Measurements from ENCODE around the gene WFIKKN2. TPM values are rescaled to one million over a fixed set of nuclear protein-coding genes. Genes with fewer than 3 reads are reported as not detected.
A peak's percentile ranks its signal among the peaks of the same experiment; 100 is the strongest.

Gene WFIKKN2
- total and polyA plus RNA-seq, 2 experiments from 2014 or later, result not detected

- H4K20me1 ChIP-seq (replicated peaks; ENCODE audit: insufficient read depth), result no peaks in the 10 kb centered on the region
- H3K4me2 ChIP-seq, result no peak overlapping the region
- Mint-ChIP-seq H3K4me1 (peaks cover 27% of the 10 kb centered on the region), H3K36me3 (ENCODE audit: low read depth) (no peaks in the 10 kb centered on the region), H3K27ac (no peak overlapping the region), H3K4me3 (no peak overlapping the region; the same call in 2 of the 3 replicates), H3K9me3 (no peaks in the 10 kb centered on the region), H3K27me3 (ENCODE audit: insufficient read depth, low read depth, poor library complexity) (no peaks in the 10 kb centered on the region)
- no peaks in the 10 kb centered on the region for H3K4me1 ChIP-seq (ENCODE audit: insufficient read depth)
- no peaks in the 10 kb centered on the region for H3K27me3 ChIP-seq (ENCODE audit: insufficient read depth)
- 0 out of 2 replicates have a peak overlapping the region, but pooled peaks have one; percentile 38 for H2AFZ ChIP-seq
- no peaks in the 10 kb centered on the region for H3K36me3 ChIP-seq (ENCODE audit: insufficient read depth)
- DNase-seq (ENCODE audit: low spot score), result no peak
- no peak overlapping the region for H3K4me3 ChIP-seq
- H3F3A ChIP-seq (replicated peaks; ENCODE audit: low read depth), result no peaks in the 10 kb centered on the region
- H3K9me2 ChIP-seq (ENCODE audit: insufficient read depth), result no peaks in the 10 kb centered on the region
- peak; percentile 44 for ATAC-seq
- no peak overlapping the region for H3K27ac ChIP-seq (ENCODE audit: low read depth)
- no peaks in the 10 kb centered on the region for H3K79me2 ChIP-seq (replicated peaks; ENCODE audit: insufficient read depth)
- TF ChIP-seq, protein P1, sequence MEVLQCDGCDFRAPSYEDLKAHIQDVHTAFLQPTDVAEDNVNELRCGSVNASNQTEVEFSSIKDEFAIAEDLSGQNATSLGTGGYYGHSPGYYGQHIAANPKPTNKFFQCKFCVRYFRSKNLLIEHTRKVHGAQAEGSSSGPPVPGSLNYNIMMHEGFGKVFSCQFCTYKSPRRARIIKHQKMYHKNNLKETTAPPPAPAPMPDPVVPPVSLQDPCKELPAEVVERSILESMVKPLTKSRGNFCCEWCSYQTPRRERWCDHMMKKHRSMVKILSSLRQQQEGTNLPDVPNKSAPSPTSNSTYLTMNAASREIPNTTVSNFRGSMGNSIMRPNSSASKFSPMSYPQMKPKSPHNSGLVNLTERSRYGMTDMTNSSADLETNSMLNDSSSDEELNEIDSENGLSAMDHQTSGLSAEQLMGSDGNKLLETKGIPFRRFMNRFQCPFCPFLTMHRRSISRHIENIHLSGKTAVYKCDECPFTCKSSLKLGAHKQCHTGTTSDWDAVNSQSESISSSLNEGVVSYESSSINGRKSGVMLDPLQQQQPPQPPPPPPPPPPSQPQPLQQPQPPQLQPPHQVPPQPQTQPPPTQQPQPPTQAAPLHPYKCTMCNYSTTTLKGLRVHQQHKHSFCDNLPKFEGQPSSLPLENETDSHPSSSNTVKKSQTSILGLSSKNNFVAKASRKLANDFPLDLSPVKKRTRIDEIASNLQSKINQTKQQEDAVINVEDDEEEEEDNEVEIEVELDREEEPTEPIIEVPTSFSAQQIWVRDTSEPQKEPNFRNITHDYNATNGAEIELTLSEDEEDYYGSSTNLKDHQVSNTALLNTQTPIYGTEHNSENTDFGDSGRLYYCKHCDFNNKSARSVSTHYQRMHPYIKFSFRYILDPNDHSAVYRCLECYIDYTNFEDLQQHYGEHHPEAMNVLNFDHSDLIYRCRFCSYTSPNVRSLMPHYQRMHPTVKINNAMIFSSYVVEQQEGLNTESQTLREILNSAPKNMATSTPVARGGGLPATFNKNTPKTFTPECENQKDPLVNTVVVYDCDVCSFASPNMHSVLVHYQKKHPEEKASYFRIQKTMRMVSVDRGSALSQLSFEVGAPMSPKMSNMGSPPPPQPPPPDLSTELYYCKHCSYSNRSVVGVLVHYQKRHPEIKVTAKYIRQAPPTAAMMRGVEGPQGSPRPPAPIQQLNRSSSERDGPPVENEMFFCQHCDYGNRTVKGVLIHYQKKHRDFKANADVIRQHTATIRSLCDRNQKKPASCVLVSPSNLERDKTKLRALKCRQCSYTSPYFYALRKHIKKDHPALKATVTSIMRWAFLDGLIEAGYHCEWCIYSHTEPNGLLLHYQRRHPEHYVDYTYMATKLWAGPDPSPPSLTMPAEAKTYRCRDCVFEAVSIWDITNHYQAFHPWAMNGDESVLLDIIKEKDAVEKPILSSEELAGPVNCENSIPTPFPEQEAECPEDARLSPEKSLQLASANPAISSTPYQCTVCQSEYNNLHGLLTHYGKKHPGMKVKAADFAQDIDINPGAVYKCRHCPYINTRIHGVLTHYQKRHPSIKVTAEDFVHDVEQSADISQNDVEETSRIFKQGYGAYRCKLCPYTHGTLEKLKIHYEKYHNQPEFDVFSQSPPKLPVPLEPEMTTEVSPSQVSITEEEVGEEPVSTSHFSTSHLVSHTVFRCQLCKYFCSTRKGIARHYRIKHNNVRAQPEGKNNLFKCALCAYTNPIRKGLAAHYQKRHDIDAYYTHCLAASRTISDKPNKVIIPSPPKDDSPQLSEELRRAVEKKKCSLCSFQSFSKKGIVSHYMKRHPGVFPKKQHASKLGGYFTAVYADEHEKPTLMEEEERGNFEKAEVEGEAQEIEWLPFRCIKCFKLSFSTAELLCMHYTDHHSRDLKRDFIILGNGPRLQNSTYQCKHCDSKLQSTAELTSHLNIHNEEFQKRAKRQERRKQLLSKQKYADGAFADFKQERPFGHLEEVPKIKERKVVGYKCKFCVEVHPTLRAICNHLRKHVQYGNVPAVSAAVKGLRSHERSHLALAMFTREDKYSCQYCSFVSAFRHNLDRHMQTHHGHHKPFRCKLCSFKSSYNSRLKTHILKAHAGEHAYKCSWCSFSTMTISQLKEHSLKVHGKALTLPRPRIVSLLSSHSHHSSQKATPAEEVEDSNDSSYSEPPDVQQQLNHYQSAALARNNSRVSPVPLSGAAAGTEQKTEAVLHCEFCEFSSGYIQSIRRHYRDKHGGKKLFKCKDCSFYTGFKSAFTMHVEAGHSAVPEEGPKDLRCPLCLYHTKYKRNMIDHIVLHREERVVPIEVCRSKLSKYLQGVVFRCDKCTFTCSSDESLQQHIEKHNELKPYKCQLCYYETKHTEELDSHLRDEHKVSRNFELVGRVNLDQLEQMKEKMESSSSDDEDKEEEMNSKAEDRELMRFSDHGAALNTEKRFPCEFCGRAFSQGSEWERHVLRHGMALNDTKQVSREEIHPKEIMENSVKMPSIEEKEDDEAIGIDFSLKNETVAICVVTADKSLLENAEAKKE (CRISPR knock-in tag; IDR thresholded peaks at IDR 0.05), result no peak
- TF ChIP-seq ZNF114 (CRISPR knock-in tag; IDR thresholded peaks at IDR 0.05) (no peak), POLR2AphosphoS5 (IDR thresholded peaks at IDR 0.05; ENCODE audit: low read depth) (no peak), CREB1 (CRISPR knock-in tag; IDR thresholded peaks at IDR 0.05; ENCODE audit: low read depth) (no peak)
Observed at GRCh38 chr17:50798424-50799288, 36.7 kb upstream of the WFIKKN2 start.

DNA sequence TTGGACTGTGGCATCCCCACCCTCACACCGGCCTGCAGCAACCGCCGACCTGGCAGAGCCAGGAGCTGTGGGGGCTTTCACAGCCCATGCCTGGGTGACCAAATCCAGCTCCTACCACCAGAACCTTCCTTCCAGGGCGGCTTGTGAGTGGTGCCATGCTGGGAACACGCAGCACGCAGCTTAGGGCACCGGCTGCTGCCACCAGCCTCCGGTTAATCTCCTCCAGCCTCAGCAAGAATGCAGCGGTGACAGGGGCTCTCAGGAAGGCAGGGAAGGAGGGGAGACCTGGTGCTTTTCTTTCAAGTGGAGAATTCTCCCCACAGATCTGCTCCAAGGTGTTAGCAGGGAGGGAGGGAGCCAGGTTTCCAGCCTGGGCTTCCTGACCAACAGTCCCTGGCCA lies 35.8 kb upstream of the WFIKKN2 start:
- TF ChIP-seq NANOG (IDR thresholded peaks at IDR 0.05; ENCODE audit: borderline replicate concordance) (no peak), STAT1 (IDR thresholded peaks at IDR 0.05; ENCODE audit: unreplicated experiment) (no peak)
- H3K36me3 Mint-ChIP-seq (ENCODE audit: low read depth), result no peaks in the 10 kb centered on the region
- no peaks in the 10 kb centered on the region for H4K20me1 ChIP-seq (replicated peaks; ENCODE audit: insufficient read depth)
- H3K4me3 Mint-ChIP-seq, result no peak overlapping the region
- no peaks in the 10 kb centered on the region for H3K79me2 ChIP-seq (replicated peaks; ENCODE audit: insufficient read depth)
- H3K4me3 ChIP-seq, result no peak overlapping the region
- no peak overlapping the region for H2AFZ ChIP-seq
- H3K27me3 Mint-ChIP-seq (ENCODE audit: insufficient read depth, low read depth, poor library complexity), result peaks cover 3% of the 10 kb centered on the region
- no peak overlapping the region for H3K4me2 ChIP-seq
- H3K9me3 Mint-ChIP-seq, result no peaks in the 10 kb centered on the region
- no peaks in the 10 kb centered on the region for H3K9me2 ChIP-seq (ENCODE audit: insufficient read depth)
- ATAC-seq, result peak; percentile 28; the same call in 2 of the 3 replicates
- DNase-seq (ENCODE audit: low spot score), result no peak
- peaks cover 22% of the 10 kb centered on the region for H3K4me1 Mint-ChIP-seq
- no peak overlapping the region for H3K27ac ChIP-seq (ENCODE audit: low read depth)
- H3K27ac Mint-ChIP-seq, result no peak overlapping the region
- no peaks in the 10 kb centered on the region for H3F3A ChIP-seq (replicated peaks; ENCODE audit: low read depth)
- H3K36me3 ChIP-seq (ENCODE audit: insufficient read depth), result no peaks in the 10 kb centered on the region
- no peaks in the 10 kb centered on the region for H3K27me3 ChIP-seq (ENCODE audit: insufficient read depth)
- H3K4me1 ChIP-seq (ENCODE audit: insufficient read depth), result no peaks in the 10 kb centered on the region

All from GM23338 (cell line).